NCI-H526 (cell line): Measurements from ENCODE around the gene VANGL2.
A peak's percentile ranks its signal among the peaks of the same experiment; 100 is the strongest.

Experiments
- DNase-seq, 2 experiments: peaks; one replicate each; lab custom pipeline; 2025; lab: John Stamatoyannopoulos, UW

The VANGL2 gene

DNA sequence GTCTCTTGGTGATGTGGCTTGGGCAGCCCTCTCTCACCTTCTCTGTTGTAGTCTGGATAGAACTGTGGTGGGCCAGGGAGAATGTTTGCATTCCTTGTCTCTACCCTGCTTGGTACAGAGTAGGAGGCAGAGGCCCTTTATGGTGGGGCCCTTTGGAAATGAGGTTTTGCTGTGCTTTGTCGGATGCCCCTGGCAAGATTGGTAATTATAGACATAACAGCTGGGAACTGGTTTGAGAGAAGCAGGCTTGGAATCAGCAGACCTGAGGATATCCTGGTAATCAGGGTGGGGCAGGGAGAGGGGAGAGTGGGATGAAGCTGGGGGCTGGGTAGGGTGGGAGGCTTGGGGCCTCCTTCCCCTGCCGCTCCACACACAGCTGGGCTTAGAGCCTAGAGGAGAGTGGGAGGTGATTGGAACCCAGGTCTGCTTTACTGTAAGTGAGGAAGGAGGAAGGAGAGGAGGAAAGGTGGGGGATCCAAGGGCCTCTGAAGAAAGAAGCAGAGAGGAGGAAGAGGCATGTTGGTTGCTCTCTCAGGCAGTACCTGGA, 5.0 kb downstream of the VANGL2 start:
- DNase-seq = no peak

DNA sequence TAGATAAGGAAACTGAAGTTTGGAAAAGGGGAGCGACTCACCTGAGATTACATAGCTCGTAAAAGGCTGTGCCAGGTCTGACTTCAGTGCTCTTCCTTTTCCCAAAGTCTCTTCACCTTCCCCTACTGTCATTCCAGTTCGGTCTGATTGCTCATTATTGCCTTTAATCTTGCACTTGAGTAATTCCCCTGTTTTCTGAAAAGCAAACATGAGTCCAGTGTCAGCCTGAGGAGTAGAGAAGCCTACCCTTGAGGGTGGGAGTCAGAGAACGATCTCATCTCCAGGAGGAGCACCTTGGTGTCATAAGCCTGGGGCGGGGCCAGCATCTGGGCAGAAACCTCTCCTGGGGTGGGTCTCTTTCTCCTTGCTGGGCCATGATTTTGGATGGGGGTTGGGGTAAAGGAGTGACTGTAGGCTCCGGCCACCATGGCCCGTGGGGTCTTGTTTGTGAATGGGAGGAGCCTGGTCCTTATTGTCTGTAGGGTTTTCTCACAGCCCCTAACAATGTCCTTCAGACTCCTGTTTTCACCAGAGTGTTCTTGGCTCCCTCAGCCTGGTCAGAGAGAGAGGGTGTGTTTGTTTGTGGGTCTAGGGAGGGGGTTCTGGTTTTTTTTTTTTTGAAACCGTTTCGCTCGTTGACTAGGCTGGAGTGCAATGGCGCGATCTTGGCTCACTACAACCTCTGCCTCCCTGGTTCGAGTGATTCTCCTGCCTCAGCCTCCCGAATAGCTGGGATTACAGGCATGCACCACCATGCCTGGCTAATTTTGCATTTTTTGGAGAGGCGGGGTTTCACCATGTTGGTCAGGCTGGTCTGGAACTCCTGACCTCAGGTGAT, 6.0 kb downstream of the VANGL2 start:
- DNase-seq = no peak

DNA sequence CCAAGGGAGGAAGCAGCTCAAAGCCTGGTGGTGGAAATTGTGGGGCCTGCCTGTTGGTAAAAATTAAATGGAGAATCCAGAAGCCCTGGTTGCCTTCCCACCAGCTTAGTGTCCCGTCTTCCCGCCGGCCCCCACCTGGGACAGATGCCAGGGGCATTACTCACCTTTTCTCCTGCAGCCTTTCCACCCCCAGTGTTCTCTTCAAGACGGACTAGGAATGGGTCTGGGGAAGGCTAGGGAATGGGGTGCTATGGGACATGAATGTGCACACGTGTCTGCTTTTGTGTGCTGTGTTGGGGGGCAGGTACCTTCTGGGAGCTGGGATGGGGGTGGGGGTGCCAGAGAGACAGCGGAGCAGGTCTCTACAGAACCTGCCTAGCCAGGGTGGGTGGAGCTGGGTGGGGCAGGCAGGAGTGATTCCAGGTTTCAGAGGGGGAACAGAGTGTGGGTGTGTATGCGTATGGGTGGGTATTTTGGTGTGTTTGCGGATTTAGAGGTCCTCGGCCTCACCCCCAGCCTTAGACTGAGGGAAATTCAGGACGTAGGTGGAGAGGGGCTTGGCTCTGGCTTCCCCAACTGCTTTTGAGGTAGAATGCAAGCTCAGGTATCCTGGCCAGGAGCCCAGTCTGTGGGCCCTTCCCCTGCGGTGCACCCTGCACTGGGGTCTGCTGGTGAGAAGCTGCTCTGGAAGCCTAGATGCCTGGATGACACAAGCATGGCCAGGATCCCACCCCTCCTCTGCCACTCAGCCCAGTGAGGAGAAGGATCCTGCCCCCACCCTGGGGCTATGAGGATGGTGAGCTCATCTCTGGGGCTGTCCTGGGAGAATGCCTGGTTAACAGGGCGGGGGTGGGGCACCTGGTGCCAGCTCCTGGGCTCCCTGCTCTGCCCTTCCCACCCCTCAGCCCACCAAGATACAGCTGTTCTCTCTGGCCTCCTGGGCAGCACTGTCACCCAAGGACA, 7.8 kb downstream of the VANGL2 start:
- DNase-seq = no peak

- DNase-seq = no peak
These were observed 8.5 kb downstream of the VANGL2 start for GRCh38 chr1:160408864-160409263.

GRCh38 chr1:160409486-160409885, 9.1 kb downstream of the VANGL2 start:
- DNase-seq = no peak

DNA sequence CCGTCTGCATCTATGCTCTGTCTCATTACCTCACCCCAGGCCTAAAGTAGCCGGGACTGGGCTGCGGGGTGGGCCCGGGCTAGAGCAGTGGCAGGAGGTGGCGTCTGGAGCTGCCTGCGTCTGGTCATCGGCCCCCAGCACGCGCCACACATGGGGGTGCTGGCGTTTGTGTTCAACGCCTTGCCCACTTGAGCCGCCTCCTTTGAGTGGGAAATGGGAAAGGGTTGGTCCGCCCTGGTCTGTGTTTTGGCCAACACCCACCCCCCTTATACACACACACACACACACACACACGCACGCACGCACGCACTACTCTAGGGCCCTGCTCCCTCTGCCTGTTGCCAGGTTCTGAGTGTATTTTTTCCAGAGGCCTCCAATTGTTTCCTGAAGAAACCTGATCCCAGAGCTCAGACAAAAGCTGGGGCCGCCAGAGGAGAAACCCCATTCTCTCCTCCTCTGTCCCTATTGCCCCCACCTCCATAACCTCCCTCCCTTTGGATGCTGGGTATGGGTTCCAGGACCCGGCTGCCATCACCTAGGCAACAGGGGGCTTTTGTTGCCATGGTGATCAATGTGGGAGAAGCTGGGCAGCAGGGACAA, 10.1 kb downstream of the VANGL2 start:
- DNase-seq = no peak

GRCh38 chr1:160411271-160412027, 11.1 kb downstream of the VANGL2 start:
- DNase-seq = no peak

DNA sequence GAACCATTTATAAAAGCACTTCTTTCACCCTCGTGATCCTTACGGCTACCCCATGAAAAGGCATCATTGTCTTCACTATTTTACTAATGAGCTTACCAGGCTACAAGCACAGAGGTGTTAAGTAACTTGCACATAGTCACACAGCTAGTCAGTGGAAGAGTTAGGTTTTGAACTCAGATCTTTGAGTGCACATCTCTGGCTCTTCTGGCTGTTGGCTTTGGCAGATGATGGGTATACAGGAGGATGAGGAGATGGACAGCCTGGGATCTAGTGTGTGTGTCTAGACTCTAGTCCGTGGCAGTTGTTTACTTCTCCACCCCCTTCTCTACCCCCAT, 11.6 kb downstream of the VANGL2 start:
- DNase-seq = no peak

DNA sequence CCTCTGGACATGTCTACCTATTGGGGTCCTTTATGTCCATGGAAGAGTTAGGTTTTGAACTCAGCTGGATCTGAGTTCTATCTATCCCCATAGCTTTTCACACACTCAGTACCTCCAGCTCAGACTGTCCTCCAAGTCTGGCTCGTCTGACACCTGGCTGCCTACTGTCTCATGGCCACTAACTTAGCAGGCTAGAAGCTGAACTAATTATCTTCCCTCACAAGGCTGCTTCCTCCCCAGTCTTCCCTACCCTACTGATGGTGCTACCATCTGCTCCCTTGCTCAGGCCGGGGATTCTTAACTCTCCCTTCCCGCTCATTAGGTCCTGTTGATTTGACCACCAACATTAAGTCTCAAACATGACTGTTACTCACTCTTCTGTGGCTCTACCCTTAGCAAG, 13.4 kb downstream of the VANGL2 start:
- no peak for DNase-seq

DNA sequence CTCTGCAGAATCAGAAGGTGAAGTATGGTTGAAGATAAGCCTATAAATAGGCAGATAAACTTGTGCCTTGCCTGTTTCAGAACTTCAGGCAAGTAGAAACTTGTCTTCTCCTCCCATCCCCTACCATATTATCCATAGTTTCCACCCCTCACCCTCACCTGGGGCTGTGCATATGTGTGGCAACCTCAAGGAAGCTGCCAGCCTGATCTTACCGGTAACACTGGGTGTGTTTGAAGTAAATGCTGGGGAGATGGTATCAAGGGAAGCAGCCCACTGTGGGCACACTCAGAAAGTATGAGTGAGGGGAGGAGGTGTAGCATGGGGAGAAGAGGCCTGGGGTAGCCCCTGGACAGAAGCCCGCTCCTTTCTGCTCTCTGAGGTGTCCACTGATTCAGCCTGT, 14.5 kb downstream of the VANGL2 start:
- peak; percentile 14 to 18 for DNase-seq

GRCh38 chr1:160415696-160416290, 15.4 kb downstream of the VANGL2 start:
- no peak for DNase-seq

- peak; percentile 65 to 74 for DNase-seq
These were observed 16.0 kb downstream of the VANGL2 start for GRCh38 chr1:160416369-160416768.

DNA sequence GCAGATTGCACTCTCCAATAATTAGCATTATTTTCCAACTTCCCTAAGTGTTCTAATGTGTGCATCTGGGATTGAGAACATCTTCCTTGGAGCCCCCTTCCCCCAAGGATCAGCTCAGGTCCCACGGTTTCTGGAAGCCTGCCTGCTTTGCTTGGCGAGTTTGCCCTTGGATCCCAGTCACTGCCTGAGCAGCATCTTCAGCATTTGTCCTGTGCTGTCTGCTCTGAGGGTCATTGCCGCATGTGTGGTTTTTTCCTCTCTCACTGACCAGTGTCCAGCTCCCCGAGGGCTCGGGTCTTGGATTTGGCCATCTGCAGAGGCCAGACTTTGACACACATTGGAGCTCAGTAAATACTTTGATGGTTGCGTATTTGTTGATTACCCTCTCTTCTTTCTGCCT, 18.1 kb downstream of the VANGL2 start:
- no peak for DNase-seq

- no peak for DNase-seq
These were observed 18.9 kb downstream of the VANGL2 start for GRCh38 chr1:160419150-160419837.

DNA sequence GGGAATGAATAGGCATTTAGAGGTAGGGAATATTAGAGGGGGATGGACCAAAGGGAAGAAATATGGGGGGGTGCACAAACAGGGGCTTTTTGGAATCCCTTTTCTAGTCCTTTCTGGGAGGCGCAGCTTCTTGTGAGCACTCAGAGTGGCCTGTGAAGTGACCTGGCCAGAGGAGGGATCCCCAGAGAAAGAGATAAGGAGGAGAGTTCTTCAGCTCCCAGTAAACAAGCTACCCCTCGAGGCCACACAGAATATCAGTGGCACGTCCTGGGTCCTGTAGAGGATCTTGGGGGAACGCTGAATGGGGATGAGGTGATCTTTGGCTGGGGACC, 19.4 kb downstream of the VANGL2 start:
- DNase-seq = no peak

DNA sequence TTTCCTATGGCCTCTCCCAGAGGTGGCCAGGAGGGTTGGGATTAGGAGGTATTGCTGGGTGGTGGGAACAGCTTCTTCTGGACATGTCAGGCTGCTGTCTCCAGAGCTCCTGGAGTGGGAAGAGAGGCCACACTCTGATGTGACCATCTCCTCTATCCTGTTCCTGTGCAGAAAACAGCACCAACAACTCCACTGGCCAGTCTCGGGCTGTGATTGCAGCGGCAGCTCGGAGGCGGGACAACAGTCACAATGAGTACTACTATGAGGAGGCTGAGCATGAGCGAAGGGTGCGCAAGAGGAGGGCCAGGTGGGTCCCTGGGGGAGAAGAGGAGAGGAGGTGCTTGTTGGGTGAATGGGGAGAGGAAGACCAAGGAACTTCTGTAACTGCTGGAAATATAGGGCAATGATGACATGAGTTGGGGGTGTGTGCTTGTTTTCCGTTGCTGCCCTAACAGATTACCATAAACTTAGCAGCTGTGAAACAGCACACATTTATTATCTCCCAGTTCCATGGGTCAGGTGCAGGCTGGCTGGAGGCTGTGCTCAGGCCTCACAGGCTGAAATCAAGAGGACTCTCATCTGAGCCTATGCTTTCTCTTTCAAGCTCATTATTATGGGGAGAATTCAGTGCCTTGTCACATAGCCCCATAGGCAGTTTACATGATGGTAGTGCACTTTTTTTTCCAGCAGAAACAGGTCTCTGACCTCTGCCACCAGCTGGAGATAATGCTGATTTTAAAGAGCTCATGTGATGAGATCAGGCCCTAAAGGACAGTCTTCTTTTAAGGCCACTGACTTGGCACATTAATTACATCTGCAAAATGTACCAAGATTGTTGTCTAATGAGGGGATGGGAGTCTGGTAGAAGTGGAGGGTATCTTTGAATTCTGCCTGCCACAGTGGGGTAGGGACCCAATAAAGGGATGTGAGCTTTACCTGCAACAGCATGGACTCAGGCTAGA, 20.8 kb downstream of the VANGL2 start:
- no peak for DNase-seq

GRCh38 chr1:160421881-160422280, 21.5 kb downstream of the VANGL2 start:
- no peak for DNase-seq

GRCh38 chr1:160423966-160424365, 23.6 kb downstream of the VANGL2 start:
- DNase-seq = no peak

GRCh38 chr1:160425847-160426246, 25.5 kb downstream of the VANGL2 start:
- DNase-seq = no peak

DNA sequence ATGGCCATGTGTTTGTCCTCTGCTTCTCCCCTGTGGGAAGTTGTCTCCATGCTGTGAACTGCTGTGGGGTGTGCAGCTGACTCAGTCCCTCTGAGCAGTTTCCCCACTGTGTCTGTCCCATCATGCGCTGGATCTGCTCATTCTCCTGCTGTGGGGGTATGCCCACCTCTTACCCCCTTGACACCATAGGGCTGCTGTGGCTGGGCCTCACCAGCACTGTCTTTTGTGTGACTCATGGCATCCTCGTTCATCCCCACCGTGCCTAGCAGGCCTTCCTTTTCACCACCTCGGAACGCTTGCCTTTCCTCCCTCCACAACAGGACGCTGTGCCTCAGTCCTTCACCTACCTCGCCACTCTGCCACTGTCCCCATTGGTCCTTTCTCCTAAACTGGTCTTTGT, 27.3 kb downstream of the VANGL2 start:
- DNase-seq = no peak
